GM21786 (cell line): ENCODE results near the gene NMUR1.
"Not testable (repeated sequence)": the region's sequence is repeated elsewhere in the genome, so short reads cannot be mapped to it uniquely, and the experiment has no call there.

Experiments
- ATAC-seq: cut with Tn5 transposase; IDR thresholded peaks from one replicate; pipeline ENCODE4 v1.9.1; 2021; ENCODE audit not compliant: unreplicated experiment

NMUR1 gene

DNA sequence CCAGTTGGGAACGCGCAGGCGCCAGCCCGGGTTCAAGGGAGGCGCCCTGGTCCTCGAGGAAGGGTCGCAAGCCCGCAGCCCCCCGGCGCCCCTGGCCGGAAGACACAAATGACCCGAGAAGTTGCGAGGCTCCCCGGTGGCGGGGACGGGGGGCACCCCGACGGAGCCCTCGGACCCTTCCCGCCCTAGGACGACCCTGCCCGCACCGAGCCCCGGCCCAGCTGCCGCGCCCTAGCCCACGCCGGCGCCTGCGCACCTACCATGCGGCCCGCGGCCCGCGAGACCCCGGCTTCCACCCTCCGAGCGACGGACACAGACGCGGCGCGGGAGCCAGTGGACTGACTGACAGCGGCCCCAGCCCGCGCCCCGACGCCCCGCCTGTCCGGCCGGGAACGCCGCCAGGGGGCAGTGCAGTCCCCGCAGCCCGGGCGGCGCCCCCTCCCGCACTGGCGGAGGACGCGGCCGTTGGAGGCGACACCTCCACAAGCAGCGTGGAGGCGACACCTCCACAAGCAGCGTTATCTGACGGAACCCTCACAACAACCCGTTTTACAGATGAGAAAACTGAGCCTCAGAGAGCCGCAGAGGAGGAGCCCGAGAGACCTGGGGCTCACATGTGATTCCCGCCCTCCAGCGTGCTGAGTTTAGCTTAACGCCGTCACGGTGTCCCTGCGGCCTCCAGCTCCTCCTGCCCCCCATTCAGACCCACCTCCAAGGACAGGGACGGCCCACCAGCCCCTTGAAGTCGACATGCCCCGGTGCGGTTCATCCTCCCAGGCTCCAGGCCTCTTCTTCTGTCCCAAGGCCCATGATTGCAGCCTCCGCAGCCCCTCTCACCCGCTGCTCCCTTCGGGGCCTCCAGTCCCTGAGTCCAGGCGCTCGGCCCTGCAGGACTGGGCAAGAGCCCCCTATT lies at the start of gene NMUR1:
Gene NMUR1 (minus strand): TSS at position 347 of the 913 bp plus-strand sequence. CDS start 84 bp downstream, at position 263.
- ATAC-seq, result no peak

GRCh38 chr2:231579560-231579959 lies 49.3 kb upstream of the NMUR1 start:
- no peak for ATAC-seq

DNA sequence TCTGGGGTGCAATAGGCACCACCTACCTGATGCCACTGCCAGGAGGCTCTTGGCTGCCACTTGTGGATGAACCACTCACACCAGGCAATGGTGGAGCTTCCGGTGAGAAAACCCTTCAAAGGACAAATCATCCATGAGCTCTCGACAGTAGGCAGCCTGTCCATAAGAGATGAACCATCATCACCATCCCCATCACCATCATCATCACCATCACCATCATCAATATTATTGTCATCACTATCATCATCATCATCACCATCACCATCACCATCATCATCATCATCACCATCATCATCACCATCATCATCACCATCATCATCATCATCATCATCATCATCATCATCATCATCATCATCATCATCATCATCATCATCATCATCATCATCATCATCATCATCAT lies 48.4 kb upstream of the NMUR1 start:
- not testable (repeated sequence) for ATAC-seq

DNA sequence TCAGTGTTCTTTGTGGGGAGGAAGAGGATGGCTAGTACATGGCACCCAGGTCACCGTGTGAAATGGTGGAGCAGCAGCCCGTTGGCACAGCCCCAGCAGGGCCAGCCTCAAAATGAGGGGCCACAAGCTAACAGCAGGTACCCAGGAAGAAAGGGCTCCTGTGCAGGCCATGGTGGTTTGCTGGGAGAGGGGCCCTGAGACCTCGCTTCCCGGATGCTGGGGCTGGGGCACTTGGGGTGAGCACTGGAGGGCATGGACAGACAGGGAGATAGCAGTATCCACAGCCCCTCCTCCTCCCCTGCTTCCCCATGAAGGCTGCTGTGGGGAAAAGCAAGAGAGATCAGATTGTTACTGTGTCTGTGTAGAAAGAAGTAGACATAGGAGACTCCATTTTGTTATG lies 46.2 kb upstream of the NMUR1 start:
- no peak for ATAC-seq

DNA sequence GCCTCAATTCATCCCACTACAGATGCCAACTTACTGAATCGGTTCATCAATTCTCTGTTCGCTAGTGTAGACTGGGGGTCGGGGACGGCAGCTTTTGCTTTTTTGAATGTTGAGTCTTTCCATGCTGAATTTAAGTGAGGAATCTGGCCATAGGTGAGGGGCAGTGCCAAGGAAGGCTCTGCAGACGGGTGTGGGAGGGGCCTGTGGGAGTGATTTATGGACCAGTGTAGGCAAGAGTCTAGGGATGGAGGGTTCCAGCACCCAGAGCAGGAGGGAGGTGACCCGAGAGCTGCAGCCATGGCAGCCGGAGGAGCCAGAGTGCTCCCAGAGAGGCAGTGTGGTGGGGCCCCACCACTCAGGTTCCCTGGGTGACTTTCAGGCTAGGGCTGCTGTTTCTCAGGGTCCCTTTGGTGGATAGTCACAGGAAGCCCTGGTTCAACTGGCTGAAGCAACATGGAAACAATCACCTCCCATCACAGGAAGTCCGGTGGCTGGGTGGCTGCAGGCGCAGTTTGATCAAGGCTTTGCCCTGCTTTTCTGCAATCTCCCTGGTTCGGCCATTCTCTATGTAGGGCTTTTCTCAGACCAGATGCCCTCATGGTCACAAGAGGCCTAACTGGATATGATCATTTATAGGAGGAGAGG lies 45.5 kb upstream of the NMUR1 start:
- no peak for ATAC-seq

GRCh38 chr2:231573698-231574421 lies 43.6 kb upstream of the NMUR1 start:
- ATAC-seq, result no peak

DNA sequence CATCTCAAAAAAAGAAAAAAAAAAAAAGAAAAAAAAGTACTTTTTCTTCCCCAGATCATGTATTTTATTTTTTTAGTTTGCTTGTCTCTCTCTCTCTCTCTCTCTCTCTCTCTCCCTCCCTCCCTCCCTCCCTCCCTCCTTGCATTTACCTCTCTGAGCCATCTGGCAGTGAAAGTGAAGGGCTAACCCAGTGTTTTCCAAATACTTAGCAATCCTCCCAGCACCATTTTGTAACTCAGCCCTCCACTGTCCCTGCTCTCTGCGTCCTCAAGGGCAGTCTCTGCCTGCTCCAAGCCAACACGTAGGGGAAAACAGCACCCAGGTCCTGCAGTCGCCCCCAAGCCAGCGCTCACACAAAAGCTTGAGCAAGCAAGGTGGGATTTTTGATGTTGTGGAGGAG lies 42.9 kb upstream of the NMUR1 start:
- ATAC-seq, result no peak

DNA sequence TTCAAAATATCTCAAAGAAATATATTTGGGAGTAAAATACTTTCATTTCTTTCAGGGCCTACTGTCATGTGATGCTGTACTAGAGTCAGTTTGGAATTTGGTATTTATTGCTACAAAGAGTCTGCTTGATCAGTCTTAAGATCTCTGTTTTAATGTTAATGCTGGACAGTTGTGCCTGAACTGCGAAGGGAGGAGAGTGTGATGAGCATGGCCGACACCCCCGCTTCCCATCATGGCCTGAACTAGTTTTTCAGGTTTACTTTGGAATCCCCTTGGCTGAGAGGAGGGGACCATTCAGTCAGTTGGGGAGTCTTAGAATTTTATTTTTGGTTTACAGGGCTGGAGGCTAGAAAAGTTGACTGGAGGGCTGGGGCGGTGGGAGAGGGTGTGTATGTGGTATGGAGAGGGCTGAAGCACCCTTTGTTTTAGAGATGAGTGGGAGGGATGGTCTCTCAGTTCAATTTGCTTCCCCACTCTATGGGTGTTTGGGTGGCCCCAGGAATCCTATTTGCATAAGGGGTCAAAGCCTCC lies 41.5 kb upstream of the NMUR1 start:
- no peak for ATAC-seq

DNA sequence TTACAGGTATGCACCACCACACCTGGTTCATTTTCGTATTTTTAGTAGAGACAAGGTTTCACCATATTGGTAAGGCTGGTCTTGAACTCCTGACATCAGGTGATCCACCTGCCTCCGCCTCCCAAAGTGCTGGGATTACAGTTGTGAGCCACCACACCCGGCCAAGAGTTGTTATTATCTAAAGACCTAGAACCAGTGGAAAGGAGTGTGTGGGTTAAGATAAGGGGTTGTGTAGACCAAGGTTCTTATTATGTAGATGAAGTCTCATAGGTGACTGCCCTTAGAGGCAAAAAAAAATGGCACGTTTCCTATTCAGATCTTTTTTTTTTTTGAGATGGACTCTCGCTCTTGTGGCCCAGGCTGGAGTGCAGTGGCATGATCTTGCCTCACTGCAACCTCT lies 40.7 kb upstream of the NMUR1 start:
- not testable (repeated sequence) for ATAC-seq

GRCh38 chr2:231568785-231569435 lies 38.7 kb upstream of the NMUR1 start:
- ATAC-seq, result no peak

- ATAC-seq, result no peak
Observed at GRCh38 chr2:231568098-231568784, 38.0 kb upstream of the NMUR1 start.

DNA sequence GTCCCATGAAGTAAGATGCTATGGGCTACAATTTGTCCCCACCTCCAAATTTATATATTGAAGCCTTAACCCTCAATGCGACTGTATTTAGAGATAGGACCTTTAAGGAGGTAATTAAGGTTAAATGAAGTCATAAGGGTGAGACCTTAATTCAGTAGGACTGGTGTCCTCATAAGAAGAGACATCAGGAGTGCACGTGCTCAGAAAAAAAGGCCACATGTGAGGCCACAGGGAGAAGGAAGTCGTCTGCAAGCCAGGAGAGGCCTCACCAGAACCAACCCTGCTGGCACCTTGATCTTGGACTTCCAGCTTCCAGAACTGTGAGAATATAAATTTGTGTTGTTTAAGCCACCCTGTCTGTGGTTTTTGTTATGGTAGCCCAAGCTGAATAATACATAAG lies 36.9 kb upstream of the NMUR1 start:
- ATAC-seq, result no peak

- no peak for ATAC-seq
Observed at GRCh38 chr2:231565887-231566594, 35.8 kb upstream of the NMUR1 start.

DNA sequence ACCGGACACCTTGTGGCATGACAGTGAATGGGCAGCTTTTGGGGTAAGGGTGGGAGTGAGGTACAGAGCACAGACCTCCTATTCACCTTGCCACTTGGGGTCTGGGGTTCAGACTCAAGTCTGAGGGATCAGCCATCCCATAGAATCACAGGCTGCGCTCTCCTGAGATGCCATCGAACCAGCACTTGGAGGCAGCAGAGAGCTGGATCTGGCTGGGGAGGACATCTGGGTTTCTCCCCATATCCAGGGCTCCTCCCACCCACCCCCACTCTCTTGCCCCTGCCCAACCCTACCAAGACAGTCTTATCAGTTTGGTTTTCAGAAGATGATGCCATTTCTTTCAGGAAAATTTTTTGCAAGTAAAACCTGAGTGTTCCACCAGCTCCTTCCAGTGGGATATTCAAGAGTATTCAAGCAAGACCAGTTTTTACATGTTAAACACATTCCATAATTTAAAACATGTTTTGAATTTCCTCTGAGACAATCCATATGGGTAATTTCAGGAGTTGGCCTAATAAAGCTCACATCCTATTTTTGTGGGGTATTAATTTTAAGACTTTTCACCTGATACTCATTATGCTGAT lies 33.2 kb upstream of the NMUR1 start:
- ATAC-seq, result no peak

GRCh38 chr2:231557571-231558217 lies 27.4 kb upstream of the NMUR1 start:
- ATAC-seq, result peak; percentile 76

GRCh38 chr2:231556981-231557380 lies 26.7 kb upstream of the NMUR1 start:
- no peak for ATAC-seq

DNA sequence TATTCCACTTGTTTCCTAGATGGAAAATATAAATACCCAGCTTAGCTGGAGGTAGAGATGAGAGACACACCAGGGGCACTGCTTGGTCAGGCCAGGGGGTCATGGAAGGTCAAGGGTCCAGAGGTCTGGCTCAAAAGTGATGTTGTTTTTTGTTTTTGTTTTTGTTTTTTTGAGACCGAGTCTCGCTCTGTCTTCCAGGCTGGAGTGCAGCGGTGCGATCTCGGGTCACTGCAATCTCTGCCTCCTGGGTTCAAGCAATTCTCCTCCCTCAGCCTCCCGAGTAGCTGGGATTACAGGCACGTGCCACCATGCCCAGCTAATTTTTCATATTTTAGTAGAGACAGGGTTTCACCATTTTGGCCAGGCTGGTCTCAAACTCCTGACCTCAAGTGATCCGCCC lies 26.3 kb upstream of the NMUR1 start:
- ATAC-seq, result not testable (repeated sequence)

DNA sequence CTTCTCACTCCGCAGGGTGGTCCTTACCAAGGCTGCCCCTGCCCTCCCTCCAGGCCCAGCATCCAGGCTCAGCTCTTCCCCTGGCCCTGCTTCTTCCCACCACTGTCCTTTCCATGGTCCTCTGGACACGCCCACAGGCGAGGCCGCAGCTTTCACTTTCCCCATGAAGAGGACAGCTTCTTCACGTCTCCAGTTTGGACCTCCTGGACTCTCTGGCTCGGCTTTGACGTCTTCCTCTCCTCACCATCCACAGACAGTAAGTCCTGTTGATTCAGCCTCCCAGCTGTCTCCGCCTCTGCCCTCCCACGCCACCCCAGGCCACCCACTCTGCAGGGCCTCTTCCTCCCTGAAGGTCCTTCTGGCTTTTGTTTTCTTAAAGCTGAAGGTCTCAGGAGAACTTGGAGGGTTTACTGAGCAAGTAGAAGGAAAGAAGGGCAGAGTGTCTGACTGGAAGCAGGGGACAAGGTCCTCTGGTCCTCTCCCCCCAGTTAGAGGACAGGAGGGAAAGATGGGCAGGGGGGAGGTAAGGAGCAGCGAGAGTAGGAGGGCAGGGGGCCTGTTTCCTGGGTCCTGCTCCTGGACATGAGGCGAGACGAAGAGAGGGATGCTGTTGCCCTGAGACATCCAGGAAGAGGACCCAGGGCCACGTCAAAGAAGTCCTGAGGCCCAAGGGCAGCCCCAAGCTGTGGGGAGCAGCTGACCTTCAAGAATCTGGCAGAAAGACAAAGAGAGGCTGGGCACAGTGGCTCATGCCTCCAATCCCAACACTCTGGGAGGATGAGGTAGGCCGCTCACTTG lies 24.7 kb upstream of the NMUR1 start:
- ATAC-seq, result no peak
